Bronchial epithelial cell (primary cell): ENCODE results near the gene SCO2. TPM values are rescaled to one million over a fixed set of nuclear protein-coding genes. Genes with fewer than 3 reads are reported as not detected.

Source experiments
- DNase-seq: peaks from one replicate; pipeline ENCODE4 v3.0.0-alpha.2; 2010; ENCODE audit warnings: low read depth
- FAIRE-seq: peaks from 2 replicates; lab custom pipeline; 2011; peaks lifted over from hg19 to GRCh38; lab: Jason Lieb, UNC
- H3K27me3 ChIP-seq: 2 replicates; pipeline ENCODE4 v1.5.1; 2011; ENCODE audit warnings: low read length; ENCODE audit not compliant: control insufficient read depth, insufficient read depth
- H3K36me3 ChIP-seq: 2 replicates; pipeline ENCODE4 v1.5.1; 2011; ENCODE audit warnings: low read length; ENCODE audit not compliant: control insufficient read depth, insufficient read depth
- H3K4me3 ChIP-seq: 2 replicates; pipeline ENCODE4 v1.5.1; 2011; ENCODE audit warnings: mild to moderate bottlenecking, low read depth, low read length, control low read depth
- CTCF ChIP-seq: IDR thresholded peaks from 2 replicates; pipeline ENCODE4 v1.5.1; 2011; ENCODE audit warnings: mild to moderate bottlenecking, moderate library complexity, low read length, control low read depth, inconsistent platforms; ENCODE audit not compliant: insufficient read depth, severe bottlenecking
- total RNA-seq: library from RNA; depleted of rRNA; stranded (reverse); fragments of >200 nt; gene quantifications from 2 replicates; pipeline ENCODE4 v1.2.1, GENCODE V29; 2014

The SCO2 gene
- total RNA-seq, 1 donor from 2014 or later = 2.1 TPM

DNA sequence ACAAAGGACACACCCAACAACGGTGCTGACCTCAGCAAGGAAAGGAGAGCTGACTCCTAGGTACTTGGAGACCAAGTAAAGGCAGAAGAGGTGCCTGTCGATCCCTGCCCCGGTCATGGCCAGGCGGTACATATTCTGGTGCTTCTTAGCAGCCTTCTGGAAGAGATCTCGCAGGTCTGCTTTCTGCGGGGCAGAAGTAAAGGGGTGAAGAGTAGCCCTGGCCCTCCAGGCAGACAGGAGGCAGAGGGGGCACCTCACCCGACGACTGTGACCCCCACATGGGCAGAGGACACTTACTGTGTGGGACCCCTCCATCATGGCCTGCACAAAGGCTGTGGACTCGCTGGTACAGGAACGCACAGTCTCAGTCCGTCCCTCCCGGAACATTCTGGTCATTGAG, 45.5 kb upstream of the SCO2 start:
- DNase-seq = no peak
- no peaks in the 10 kb centered on the region for H3K27me3 ChIP-seq
- no peak for TF ChIP-seq CTCF
- FAIRE-seq = no peak
- peaks cover 1% of the 10 kb centered on the region for H3K36me3 ChIP-seq
- no peak overlapping the region for H3K4me3 ChIP-seq

GRCh38 chr22:50569896-50570535, 44.6 kb upstream of the SCO2 start:
- no peak for TF ChIP-seq CTCF
- Histone ChIP-seq H3K36me3 (peaks cover 1% of the 10 kb centered on the region), H3K27me3 (no peaks in the 10 kb centered on the region), H3K4me3 (no peak overlapping the region)
- peak; percentile 82 for FAIRE-seq
- no peak for DNase-seq

- no peak for FAIRE-seq
- Histone ChIP-seq H3K27me3 (no peaks in the 10 kb centered on the region), H3K36me3 (peaks cover 1% of the 10 kb centered on the region), H3K4me3 (no peak overlapping the region)
- no peak for TF ChIP-seq CTCF
- no peak for DNase-seq
These were observed 43.7 kb upstream of the SCO2 start for GRCh38 chr22:50569041-50569459.

DNA sequence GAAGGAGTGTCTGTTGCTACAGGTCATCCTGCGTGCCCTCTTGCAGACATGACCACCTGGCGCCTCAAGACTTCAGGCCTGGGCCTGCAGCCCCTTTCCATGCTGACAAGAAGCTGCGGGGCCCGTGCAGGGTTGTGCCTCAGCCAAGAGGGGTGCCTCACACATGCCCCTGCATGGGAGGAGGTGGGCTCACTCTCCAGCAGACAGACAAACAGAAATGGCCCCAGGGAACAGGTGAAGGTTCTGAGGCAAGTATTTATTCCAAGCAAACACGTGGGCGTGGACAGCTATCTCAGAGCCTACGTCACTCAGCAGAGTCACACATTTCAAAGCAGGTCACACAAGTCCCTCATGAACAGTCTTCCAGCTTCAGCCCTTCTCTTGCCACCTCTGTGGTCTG, 43.2 kb upstream of the SCO2 start:
- no peak for TF ChIP-seq CTCF
- Histone ChIP-seq H3K36me3 (peaks cover 1% of the 10 kb centered on the region), H3K27me3 (no peaks in the 10 kb centered on the region), H3K4me3 (no peak overlapping the region)
- peak; percentile 42 for DNase-seq
- FAIRE-seq = no peak

- no peak for FAIRE-seq
- no peak for TF ChIP-seq CTCF
- Histone ChIP-seq H3K4me3 (no peak overlapping the region), H3K27me3 (no peaks in the 10 kb centered on the region), H3K36me3 (peaks cover 1% of the 10 kb centered on the region)
- DNase-seq = no peak
These were observed 42.4 kb upstream of the SCO2 start for GRCh38 chr22:50567721-50568252.

- FAIRE-seq (no peak), DNase-seq (no peak)
- Histone ChIP-seq H3K4me3 (no peak overlapping the region), H3K36me3 (no peaks in the 10 kb centered on the region), H3K27me3 (no peaks in the 10 kb centered on the region)
- TF ChIP-seq CTCF = no peak
These were observed 38.9 kb upstream of the SCO2 start for GRCh38 chr22:50564289-50564688.
